HepG2 (cell line): Measurements from ENCODE around the gene ERBB3. TPM values are rescaled to one million over a fixed set of nuclear protein-coding genes. Genes with fewer than 3 reads are reported as not detected.

Experiments used
- ARNT2 ChIP-seq: sonication (generic); formaldehyde crosslinking; IDR thresholded peaks from 2 replicates; pipeline ENCODE4 v1.8.0; 2022; ENCODE audit warnings: mild to moderate bottlenecking, low read depth, missing genetic modification reagents, moderate library complexity
- EZH2 ChIP-seq: conservative IDR thresholded peaks from 2 replicates; pipeline ENCODE4 v1.6.1; 2012; ENCODE audit warnings: mild to moderate bottlenecking, low read depth, low read length, moderate library complexity
- SMAD1 ChIP-seq: sonication (generic); formaldehyde crosslinking; IDR thresholded peaks from 2 replicates; pipeline ENCODE4 v1.4.0; 2020; ENCODE audit warnings: missing genetic modification reagents, low read depth, mild to moderate bottlenecking, borderline replicate concordance
- SNAPC2 ChIP-seq: sonication (generic); formaldehyde crosslinking; IDR thresholded peaks from 2 replicates; pipeline ENCODE4 v1.8.1; 2022; ENCODE audit warnings: mild to moderate bottlenecking, missing genetic modification reagents
- ZIK1 ChIP-seq: sonication (generic); formaldehyde crosslinking; IDR thresholded peaks from 2 replicates; pipeline ENCODE4 v1.5.0; 2020; ENCODE audit warnings: mild to moderate bottlenecking, low read depth, missing genetic modification reagents, borderline replicate concordance
- ZNF274 ChIP-seq: sonication (generic); formaldehyde crosslinking; IDR thresholded peaks from 2 replicates; pipeline ENCODE4 v1.5.1; 2020; ENCODE audit warnings: mild to moderate bottlenecking, missing genetic modification reagents
- ZNF432 ChIP-seq: sonication (generic); formaldehyde crosslinking; IDR thresholded peaks from 2 replicates; pipeline ENCODE4 v1.5.0; 2020; ENCODE audit warnings: missing genetic modification reagents, mild to moderate bottlenecking, borderline replicate concordance
- ZNF569 ChIP-seq: sonication (generic); formaldehyde crosslinking; IDR thresholded peaks from 2 replicates; pipeline ENCODE4 v1.5.0; 2020; ENCODE audit warnings: mild to moderate bottlenecking, missing genetic modification reagents, moderate library complexity, borderline replicate concordance
- ZNF850 ChIP-seq: sonication (generic); formaldehyde crosslinking; conservative IDR thresholded peaks from 2 replicates; pipeline ENCODE4 v1.9.0; 2021; ENCODE audit warnings: mild to moderate bottlenecking, missing genetic modification reagents
- polyA plus RNA-seq, 8 experiments: library from polyadenylated mRNA; depleted of rRNA in 3 of 8; stranded (reverse) in 7 of 8; unstranded in 1 of 8; fragments of >200 nt; fragmentation: Illumina TruSeq in 4 of 8; extraction: Trizol in 4 of 8; gene quantifications; 2 replicates each; pipeline versions ENCODE4 v1.2.1 to v1.2.3, GENCODE V29; 2011 to 2016; ENCODE audit warnings: low read depth in 4 of 8, missing spikeins in 1 of 8, mixed read lengths in 1 of 8; ENCODE audit not compliant: insufficient read depth in 1 of 8
- total RNA-seq, 5 experiments: library from RNA; depleted of rRNA; stranded (reverse); fragments of >200 nt; fragmentation: Illumina TruSeq; extraction: Trizol; gene quantifications; 2 replicates each; pipeline ENCODE4 v1.2.3, GENCODE V29; 2016; ENCODE audit warnings: low read depth in 1 of 5
- TF ChIP-seq, protein P1 (sequence below): sonication (generic); formaldehyde crosslinking; IDR thresholded peaks from one replicate; pipeline ENCODE4 v1.5.1; 2020; ENCODE audit warnings: mild to moderate bottlenecking, missing genetic modification reagents; ENCODE audit errors: not compliant biosample characterization
- TF ChIP-seq, protein P2 (sequence below): sonication (generic); formaldehyde crosslinking; conservative IDR thresholded peaks from 2 replicates; pipeline ENCODE4 v1.4.0; 2020; ENCODE audit warnings: missing genetic modification reagents
- TF ChIP-seq, protein P3 (sequence below): sonication (generic); formaldehyde crosslinking; IDR thresholded peaks from 2 replicates; pipeline ENCODE4 v1.4.0; 2020; ENCODE audit warnings: mild to moderate bottlenecking, low read depth, missing genetic modification reagents
- TF ChIP-seq, protein P4 (sequence below): sonication (generic); formaldehyde crosslinking; IDR thresholded peaks from 2 replicates; pipeline ENCODE4 v1.8.0; 2022; ENCODE audit warnings: missing genetic modification reagents, mild to moderate bottlenecking, moderate library complexity, borderline replicate concordance

Gene ERBB3
- total and polyA plus RNA-seq, 2 of the 13 experiments (the other 11 are each of a cell fraction or from before 2014, with no cell fraction given), result 93.6 to 358 TPM

DNA sequence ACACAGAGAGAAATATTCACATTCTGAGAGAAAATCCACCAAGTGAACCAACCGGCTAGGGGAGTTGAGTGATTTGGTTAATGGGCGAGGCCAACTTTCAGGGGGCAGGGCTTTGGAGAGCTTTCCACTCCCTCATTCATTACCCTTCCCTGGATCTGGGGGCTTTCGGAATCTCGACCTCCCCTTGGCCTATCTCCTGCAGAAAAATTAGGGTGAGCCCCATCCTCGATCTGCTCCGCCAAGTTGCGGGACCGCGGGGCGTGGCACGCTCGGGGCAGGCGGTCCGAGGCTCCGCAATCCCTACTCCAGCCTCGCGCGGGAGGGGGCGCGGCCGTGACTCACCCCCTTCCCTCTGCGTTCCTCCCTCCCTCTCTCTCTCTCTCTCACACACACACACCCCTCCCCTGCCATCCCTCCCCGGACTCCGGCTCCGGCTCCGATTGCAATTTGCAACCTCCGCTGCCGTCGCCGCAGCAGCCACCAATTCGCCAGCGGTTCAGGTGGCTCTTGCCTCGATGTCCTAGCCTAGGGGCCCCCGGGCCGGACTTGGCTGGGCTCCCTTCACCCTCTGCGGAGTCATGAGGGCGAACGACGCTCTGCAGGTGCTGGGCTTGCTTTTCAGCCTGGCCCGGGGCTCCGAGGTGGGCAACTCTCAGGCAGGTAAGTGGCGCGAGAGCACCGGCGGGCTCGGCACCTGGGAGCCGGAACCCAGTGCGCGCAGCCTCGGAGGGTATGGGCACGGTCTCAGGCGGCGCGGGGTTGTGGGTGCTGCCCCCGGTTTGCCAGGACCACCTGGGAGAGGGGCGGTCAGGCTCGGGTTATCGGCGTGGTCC lies at the start of gene ERBB3 (continued):
- TF ChIP-seq, protein P1, sequence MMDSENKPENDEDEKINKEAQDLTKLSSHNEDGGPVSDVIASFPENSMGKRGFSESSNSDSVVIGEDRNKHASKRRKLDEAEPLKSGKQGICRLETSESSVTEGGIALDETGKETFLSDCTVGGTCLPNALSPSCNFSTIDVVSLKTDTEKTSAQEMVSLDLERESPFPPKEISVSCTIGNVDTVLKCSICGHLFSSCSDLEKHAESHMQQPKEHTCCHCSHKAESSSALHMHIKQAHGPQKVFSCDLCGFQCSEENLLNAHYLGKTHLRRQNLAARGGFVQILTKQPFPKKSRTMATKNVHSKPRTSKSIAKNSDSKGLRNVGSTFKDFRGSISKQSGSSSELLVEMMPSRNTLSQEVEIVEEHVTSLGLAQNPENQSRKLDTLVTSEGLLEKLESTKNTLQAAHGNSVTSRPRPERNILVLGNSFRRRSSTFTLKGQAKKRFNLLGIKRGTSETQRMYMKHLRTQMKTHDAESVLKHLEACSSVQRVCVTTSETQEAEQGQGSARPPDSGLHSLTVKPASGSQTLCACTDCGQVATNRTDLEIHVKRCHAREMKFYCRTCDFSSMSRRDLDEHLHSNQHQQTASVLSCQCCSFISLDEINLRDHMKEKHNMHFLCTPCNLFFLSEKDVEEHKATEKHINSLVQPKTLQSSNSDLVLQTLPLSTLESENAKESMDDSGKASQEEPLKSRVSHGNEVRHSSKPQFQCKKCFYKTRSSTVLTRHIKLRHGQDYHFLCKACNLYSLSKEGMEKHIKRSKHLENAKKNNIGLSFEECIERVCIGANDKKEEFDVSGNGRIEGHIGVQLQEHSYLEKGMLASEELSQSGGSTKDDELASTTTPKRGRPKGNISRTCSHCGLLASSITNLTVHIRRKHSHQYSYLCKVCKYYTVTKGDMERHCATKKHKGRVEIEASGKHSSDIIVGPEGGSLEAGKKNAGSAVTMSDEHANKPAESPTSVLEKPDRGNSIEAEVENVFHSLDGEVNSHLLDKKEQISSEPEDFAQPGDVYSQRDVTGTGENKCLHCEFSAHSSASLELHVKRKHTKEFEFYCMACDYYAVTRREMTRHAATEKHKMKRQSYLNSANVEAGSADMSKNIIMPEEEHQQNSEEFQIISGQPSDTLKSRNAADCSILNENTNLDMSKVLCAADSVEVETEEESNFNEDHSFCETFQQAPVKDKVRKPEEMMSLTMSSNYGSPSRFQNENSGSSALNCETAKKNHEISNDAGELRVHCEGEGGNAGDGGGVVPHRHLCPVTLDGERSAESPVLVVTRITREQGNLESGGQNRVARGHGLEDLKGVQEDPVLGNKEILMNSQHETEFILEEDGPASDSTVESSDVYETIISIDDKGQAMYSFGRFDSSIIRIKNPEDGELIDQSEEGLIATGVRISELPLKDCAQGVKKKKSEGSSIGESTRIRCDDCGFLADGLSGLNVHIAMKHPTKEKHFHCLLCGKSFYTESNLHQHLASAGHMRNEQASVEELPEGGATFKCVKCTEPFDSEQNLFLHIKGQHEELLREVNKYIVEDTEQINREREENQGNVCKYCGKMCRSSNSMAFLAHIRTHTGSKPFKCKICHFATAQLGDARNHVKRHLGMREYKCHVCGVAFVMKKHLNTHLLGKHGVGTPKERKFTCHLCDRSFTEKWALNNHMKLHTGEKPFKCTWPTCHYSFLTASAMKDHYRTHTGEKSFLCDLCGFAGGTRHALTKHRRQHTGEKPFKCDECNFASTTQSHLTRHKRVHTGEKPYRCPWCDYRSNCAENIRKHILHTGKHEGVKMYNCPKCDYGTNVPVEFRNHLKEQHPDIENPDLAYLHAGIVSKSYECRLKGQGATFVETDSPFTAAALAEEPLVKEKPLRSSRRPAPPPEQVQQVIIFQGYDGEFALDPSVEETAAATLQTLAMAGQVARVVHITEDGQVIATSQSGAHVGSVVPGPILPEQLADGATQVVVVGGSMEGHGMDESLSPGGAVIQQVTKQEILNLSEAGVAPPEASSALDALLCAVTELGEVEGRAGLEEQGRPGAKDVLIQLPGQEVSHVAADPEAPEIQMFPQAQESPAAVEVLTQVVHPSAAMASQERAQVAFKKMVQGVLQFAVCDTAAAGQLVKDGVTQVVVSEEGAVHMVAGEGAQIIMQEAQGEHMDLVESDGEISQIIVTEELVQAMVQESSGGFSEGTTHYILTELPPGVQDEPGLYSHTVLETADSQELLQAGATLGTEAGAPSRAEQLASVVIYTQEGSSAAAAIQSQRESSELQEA (CRISPR knock-in tag), result no peak
- TF ChIP-seq ARNT2 (CRISPR knock-in tag) (no peak; the same call in 1 of the 2 replicates), ZNF569 (CRISPR knock-in tag) (no peak), ZIK1 (CRISPR knock-in tag) (no peak), SMAD1 (CRISPR knock-in tag) (no peak; the same call in 1 of the 2 replicates), ZNF274 (CRISPR knock-in tag) (peak; percentile 73; the same call in 1 of the 2 replicates), SNAPC2 (CRISPR knock-in tag) (peak; percentile 73; the same call in 1 of the 2 replicates), ZNF432 (CRISPR knock-in tag) (no peak), ZNF850 (no peak), EZH2 (no peak)
- TF ChIP-seq, protein P2, sequence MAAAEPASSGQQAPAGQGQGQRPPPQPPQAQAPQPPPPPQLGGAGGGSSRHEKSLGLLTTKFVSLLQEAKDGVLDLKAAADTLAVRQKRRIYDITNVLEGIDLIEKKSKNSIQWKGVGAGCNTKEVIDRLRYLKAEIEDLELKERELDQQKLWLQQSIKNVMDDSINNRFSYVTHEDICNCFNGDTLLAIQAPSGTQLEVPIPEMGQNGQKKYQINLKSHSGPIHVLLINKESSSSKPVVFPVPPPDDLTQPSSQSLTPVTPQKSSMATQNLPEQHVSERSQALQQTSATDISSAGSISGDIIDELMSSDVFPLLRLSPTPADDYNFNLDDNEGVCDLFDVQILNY (CRISPR knock-in tag), result no peak
- TF ChIP-seq, protein P3, sequence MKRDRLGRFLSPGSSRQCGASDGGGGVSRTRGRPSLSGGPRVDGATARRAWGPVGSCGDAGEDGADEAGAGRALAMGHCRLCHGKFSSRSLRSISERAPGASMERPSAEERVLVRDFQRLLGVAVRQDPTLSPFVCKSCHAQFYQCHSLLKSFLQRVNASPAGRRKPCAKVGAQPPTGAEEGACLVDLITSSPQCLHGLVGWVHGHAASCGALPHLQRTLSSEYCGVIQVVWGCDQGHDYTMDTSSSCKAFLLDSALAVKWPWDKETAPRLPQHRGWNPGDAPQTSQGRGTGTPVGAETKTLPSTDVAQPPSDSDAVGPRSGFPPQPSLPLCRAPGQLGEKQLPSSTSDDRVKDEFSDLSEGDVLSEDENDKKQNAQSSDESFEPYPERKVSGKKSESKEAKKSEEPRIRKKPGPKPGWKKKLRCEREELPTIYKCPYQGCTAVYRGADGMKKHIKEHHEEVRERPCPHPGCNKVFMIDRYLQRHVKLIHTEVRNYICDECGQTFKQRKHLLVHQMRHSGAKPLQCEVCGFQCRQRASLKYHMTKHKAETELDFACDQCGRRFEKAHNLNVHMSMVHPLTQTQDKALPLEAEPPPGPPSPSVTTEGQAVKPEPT (CRISPR knock-in tag), result no peak
- TF ChIP-seq, protein P4, sequence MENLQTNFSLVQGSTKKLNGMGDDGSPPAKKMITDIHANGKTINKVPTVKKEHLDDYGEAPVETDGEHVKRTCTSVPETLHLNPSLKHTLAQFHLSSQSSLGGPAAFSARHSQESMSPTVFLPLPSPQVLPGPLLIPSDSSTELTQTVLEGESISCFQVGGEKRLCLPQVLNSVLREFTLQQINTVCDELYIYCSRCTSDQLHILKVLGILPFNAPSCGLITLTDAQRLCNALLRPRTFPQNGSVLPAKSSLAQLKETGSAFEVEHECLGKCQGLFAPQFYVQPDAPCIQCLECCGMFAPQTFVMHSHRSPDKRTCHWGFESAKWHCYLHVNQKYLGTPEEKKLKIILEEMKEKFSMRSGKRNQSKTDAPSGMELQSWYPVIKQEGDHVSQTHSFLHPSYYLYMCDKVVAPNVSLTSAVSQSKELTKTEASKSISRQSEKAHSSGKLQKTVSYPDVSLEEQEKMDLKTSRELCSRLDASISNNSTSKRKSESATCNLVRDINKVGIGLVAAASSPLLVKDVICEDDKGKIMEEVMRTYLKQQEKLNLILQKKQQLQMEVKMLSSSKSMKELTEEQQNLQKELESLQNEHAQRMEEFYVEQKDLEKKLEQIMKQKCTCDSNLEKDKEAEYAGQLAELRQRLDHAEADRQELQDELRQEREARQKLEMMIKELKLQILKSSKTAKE (CRISPR knock-in tag), result peak; percentile 61; the same call in 1 of the 2 replicates
